Tibial nerve (tissue), 4 donors: Measurements from ENCODE around the gene GUCA2B. TPM values are rescaled to one million over a fixed set of nuclear protein-coding genes. Genes with fewer than 3 reads are reported as not detected.

ENCODE experiments used
- DNase-seq, 2 donors: peaks; one replicate each; pipeline ENCODE4 v3.0.0-alpha.2; 2019; ENCODE audit warnings: low spot score in 2 of 2
- H3K27ac ChIP-seq, 4 donors: fragments of 200-600 bp; sonication (generic) in 3 of 4; one replicate each; pipeline ENCODE4 v1.5.1; 2017 to 2019; ENCODE audit warnings: mild to moderate bottlenecking in 1 of 4
- H3K27me3 ChIP-seq, 2 donors: fragments of 200-600 bp; sonication (generic) in 1 of 2; one replicate each; pipeline versions ENCODE4 v1.5.1 to v1.6.0; 2017 to 2019
- H3K36me3 ChIP-seq, 3 donors: fragments of 200-600 bp; sonication (generic); one replicate each; pipeline ENCODE4 v1.5.1; 2018 to 2019
- H3K4me1 ChIP-seq, 4 donors: fragments of 200-600 bp; sonication (generic) in 3 of 4; one replicate each; pipeline ENCODE4 v1.5.1; 2017 to 2019
- H3K4me3 ChIP-seq, 4 donors: fragments of 200-600 bp; sonication (generic) in 3 of 4; one replicate each; pipeline ENCODE4 v1.5.1; 2017 to 2019; ENCODE audit warnings: mild to moderate bottlenecking in 1 of 4, moderate library complexity in 1 of 4
- H3K9me3 ChIP-seq, 4 donors: fragments of 200-600 bp; sonication (generic) in 3 of 4; one replicate each; pipeline ENCODE4 v1.5.1; 2017 to 2019
- CTCF ChIP-seq, 5 experiments: fragments of 200-600 bp in 3 of 5; fragments of 450-650 bp in 2 of 5; sonication (generic) in 3 of 5; IDR thresholded peaks; one replicate each; pipeline ENCODE4 v1.5.1; 2016 to 2019; ENCODE audit warnings: antibody characterized with exemption in 5 of 5, mild to moderate bottlenecking in 3 of 5, moderate library complexity in 2 of 5
- EP300 ChIP-seq, 2 donors: sonication (generic); formaldehyde crosslinking; IDR thresholded peaks; one replicate each; pipeline ENCODE4 v1.6.1; 2017; ENCODE audit warnings: antibody characterized with exemption in 2 of 2, mild to moderate bottlenecking in 1 of 2
- POLR2A ChIP-seq, 2 donors: fragments of 450-650 bp; IDR thresholded peaks; one replicate each; pipeline ENCODE4 v1.6.1; 2017; ENCODE audit warnings: antibody characterized with exemption in 2 of 2, mild to moderate bottlenecking in 2 of 2, moderate library complexity in 2 of 2
- total RNA-seq, 4 donors: library from RNA; depleted of rRNA; stranded (reverse); fragments of >200 nt; gene quantifications; one replicate each; pipeline ENCODE4 v1.1.0, GENCODE V29; 2016

GUCA2B gene
- total RNA-seq, 4 donors from 2014 or later: not detected

GRCh38 chr1:42201986-42202385 is 48.8 kb downstream of the GUCA2B start:
- TF ChIP-seq POLR2A (IDR thresholded peaks at IDR 0.05) (no peak), CTCF (IDR thresholded peaks at IDR 0.05) (no peak), EP300 (IDR thresholded peaks at IDR 0.05) (no peak)
- Histone ChIP-seq H3K27ac (no peak overlapping the region), H3K36me3 (peaks cover 0 to 47% (median 0%) of the 10 kb centered on the region in 3 donors), H3K4me3 (no peak overlapping the region), H3K27me3 (no peaks in the 10 kb centered on the region), H3K9me3 (peaks cover 0 to 11% (median 0%) of the 10 kb centered on the region in 4 donors), H3K4me1 (no peaks in the 10 kb centered on the region)
- no peak for DNase-seq

Other genes with a start within 250 kb of the GUCA2B start
- 1 to 10 TPM; 4.2 to 6.5 (median 4.7) TPM for gene HIVEP3, start 234.5 kb upstream of the GUCA2B start, total RNA-seq
- not detected for gene GUCA2A, start 11.3 kb downstream of the GUCA2B start, total RNA-seq
- gene FOXJ3, start 181.8 kb downstream of the GUCA2B start, total RNA-seq: 10 to 100 TPM; 42.7 to 68.1 (median 64.5) TPM
- 1 to 10 TPM in 2 of 4 donors, under 1 TPM in 1, not detected in 1; 0.30 to 3.1 (median 2.2) TPM for gene RIMKLA, start 227.4 kb downstream of the GUCA2B start, total RNA-seq